GM18870 (cell line): ENCODE results near the gene WEE2.

Experiments used
- ATAC-seq: cut with Tn5 transposase; IDR thresholded peaks from one replicate; pipeline ENCODE4 v1.9.1; 2021; ENCODE audit warnings: moderate library complexity; ENCODE audit not compliant: unreplicated experiment

Gene WEE2

GRCh38 chr7:141708351-141708750, at the start of gene WEE2:
Gene WEE2 (plus strand): TSS chr7:141708353. CDS start chr7:141708759, 406 bp downstream.
- ATAC-seq: no peak

GRCh38 chr7:141659501-141659900, 48.7 kb upstream of the WEE2 start:
- ATAC-seq: no peak

GRCh38 chr7:141660259-141660658, 47.9 kb upstream of the WEE2 start:
- no peak for ATAC-seq

GRCh38 chr7:141663081-141663849, 44.9 kb upstream of the WEE2 start:
- no peak for ATAC-seq

GRCh38 chr7:141664450-141664849, 43.7 kb upstream of the WEE2 start:
- ATAC-seq: no peak

GRCh38 chr7:141665208-141666035, 42.7 kb upstream of the WEE2 start:
- no peak for ATAC-seq

GRCh38 chr7:141666071-141666470, 42.1 kb upstream of the WEE2 start:
- ATAC-seq: no peak

GRCh38 chr7:141668853-141669252, 39.3 kb upstream of the WEE2 start:
- ATAC-seq: no peak

GRCh38 chr7:141671705-141672496, 36.3 kb upstream of the WEE2 start:
- ATAC-seq: no peak

GRCh38 chr7:141673346-141673745, 34.8 kb upstream of the WEE2 start:
- ATAC-seq: no peak

- ATAC-seq: no peak
Measured at GRCh38 chr7:141674171-141674671, 33.9 kb upstream of the WEE2 start.

GRCh38 chr7:141674702-141675101, 33.5 kb upstream of the WEE2 start:
- ATAC-seq: no peak

- ATAC-seq: no peak
Measured at GRCh38 chr7:141675436-141676215, 32.5 kb upstream of the WEE2 start.

GRCh38 chr7:141676618-141677017, 31.5 kb upstream of the WEE2 start:
- no peak for ATAC-seq

- ATAC-seq: peak; percentile 68
Measured at GRCh38 chr7:141679014-141679413, 29.1 kb upstream of the WEE2 start.

- no peak for ATAC-seq
Measured at GRCh38 chr7:141685285-141686023, 22.7 kb upstream of the WEE2 start.

- no peak for ATAC-seq
Measured at GRCh38 chr7:141686074-141686473, 22.1 kb upstream of the WEE2 start.

- ATAC-seq: no peak
Measured at GRCh38 chr7:141686670-141687069, 21.5 kb upstream of the WEE2 start.

- ATAC-seq: no peak
Measured at GRCh38 chr7:141688043-141688442, 20.1 kb upstream of the WEE2 start.
